B cell (primary cell): ENCODE measurements around the gene FZD10. TPM values are rescaled to one million over a fixed set of nuclear protein-coding genes. Genes with fewer than 3 reads are reported as not detected.

ENCODE experiments used
- ATAC-seq: fragments of 200-7000 bp; cut with Tn5 transposase; one replicate; pipeline ENCODE4 v1.10.0; 2021; ENCODE audit warnings: low read depth, mild to moderate bottlenecking, moderate number of reproducible peaks, moderate library complexity
- CTCF ChIA-PET: fragments of 350-600 bp; sonication (Branson Sonifier 250); formaldehyde crosslinking; loops from one replicate; lab custom pipeline; 2021; ENCODE audit warnings: antibody characterized with exemption, inconsistent platforms; lab: Charles Lee
- POLR2A ChIA-PET: fragments of 350-600 bp; sonication (Branson Sonifier 250); formaldehyde crosslinking; loops from one replicate; lab custom pipeline; 2021; ENCODE audit warnings: antibody characterized with exemption; lab: Charles Lee
- DNase-seq: peaks from one replicate; pipeline ENCODE4 v3.0.0; 2013
- H2AFZ ChIP-seq: 2 replicates; pipeline ENCODE4 v1.6.1; 2012; ENCODE audit warnings: mild to moderate bottlenecking, low read depth, low read length; ENCODE audit not compliant: insufficient read depth, poor library complexity, severe bottlenecking
- H3K27ac ChIP-seq, 2 donors: 1 replicate in 1 of 2; 2 replicates in 1 of 2; pipeline ENCODE4 v1.5.1; 2012 to 2013; ENCODE audit warnings: low read length in 2 of 2, mild to moderate bottlenecking in 2 of 2, moderate library complexity in 1 of 2
- H3K27me3 ChIP-seq, 4 experiments: fragments of 200-600 bp in 1 of 4; sonication (generic) in 1 of 4; replicated peaks in 1 of 4; 1 replicate in 2 of 4; 2 replicates in 2 of 4; pipeline versions ENCODE4 v1.6.1 to v1.7.0; 2013 to 2016; ENCODE audit warnings: low read length in 3 of 4, mild to moderate bottlenecking in 2 of 4, mixed read lengths in 1 of 4, moderate library complexity in 1 of 4; ENCODE audit not compliant: insufficient read depth in 4 of 4, control insufficient read depth in 3 of 4; ENCODE audit errors: control extremely low read depth in 1 of 4
- H3K36me3 ChIP-seq, 2 experiments: replicated peaks in 1 of 2; 1 replicate in 1 of 2; 2 replicates in 1 of 2; pipeline versions ENCODE4 v1.6.1 to v1.7.1; 2013; ENCODE audit warnings: low read length in 1 of 2; ENCODE audit not compliant: insufficient read depth in 2 of 2, control insufficient read depth in 1 of 2; ENCODE audit errors: control extremely low read depth in 1 of 2, extremely low read depth in 1 of 2
- H3K4me1 ChIP-seq, 2 donors: fragments of 200-600 bp in 1 of 2; sonication (generic) in 1 of 2; 1 replicate in 1 of 2; 2 replicates in 1 of 2; pipeline versions ENCODE4 v1.5.1 to v1.6.1; 2013 to 2017; ENCODE audit warnings: low read length in 2 of 2; ENCODE audit not compliant: control insufficient read depth in 2 of 2, insufficient read depth in 2 of 2
- H3K4me2 ChIP-seq: replicated peaks from 2 replicates; pipeline ENCODE3; 2012; ENCODE audit warnings: mild to moderate bottlenecking, low read depth, low read length; ENCODE audit not compliant: poor library complexity, severe bottlenecking
- H3K4me3 ChIP-seq, 5 experiments: fragments of 200-600 bp in 1 of 5; sonication (generic) in 1 of 5; 1 replicate in 3 of 5; 2 replicates in 2 of 5; pipeline versions ENCODE4 v1.5.1 to v1.7.0; 2011 to 2016; ENCODE audit warnings: low read length in 4 of 5, mild to moderate bottlenecking in 4 of 5, low read depth in 2 of 5, control low read depth in 1 of 5, moderate library complexity in 1 of 5; ENCODE audit not compliant: insufficient read depth in 1 of 5; ENCODE audit errors: control extremely low read depth in 1 of 5, extremely low read depth in 1 of 5
- H3K79me2 ChIP-seq: fragments of 200-600 bp; sonication (generic); one replicate; pipeline ENCODE4 v1.6.0; 2016; ENCODE audit warnings: low read length; ENCODE audit not compliant: control insufficient read depth, insufficient read depth
- H3K9ac ChIP-seq: fragments of 200-600 bp; sonication (generic); 2 replicates; pipeline ENCODE4 v1.6.1; 2017; ENCODE audit warnings: mild to moderate bottlenecking, low read length, moderate library complexity
- H3K9me3 ChIP-seq, 3 donors: one replicate each; pipeline versions ENCODE4 v1.6.1 to v1.7.1; 2013; ENCODE audit warnings: low read length in 2 of 3; ENCODE audit not compliant: control insufficient read depth in 2 of 3, insufficient read depth in 1 of 3; ENCODE audit errors: control extremely low read depth in 1 of 3
- H4K20me1 ChIP-seq: 2 replicates; pipeline ENCODE4 v1.6.0; 2012; ENCODE audit warnings: mild to moderate bottlenecking, low read length; ENCODE audit not compliant: insufficient read depth, control insufficient read depth, poor library complexity, severe bottlenecking
- H3K27ac Mint-ChIP-seq: one replicate; pipeline ENCODE4 v1.8.0; 2021; ENCODE audit warnings: mixed read lengths
- H3K27me3 Mint-ChIP-seq: one replicate; pipeline ENCODE4 v1.8.0; 2021; ENCODE audit warnings: mixed read lengths
- H3K4me1 Mint-ChIP-seq: one replicate; pipeline ENCODE4 v1.8.0; 2021; ENCODE audit warnings: mixed read lengths
- H3K4me3 Mint-ChIP-seq: one replicate; pipeline ENCODE4 v1.8.0; 2021; ENCODE audit warnings: mixed read lengths
- H3K9me3 Mint-ChIP-seq: one replicate; pipeline ENCODE4 v1.8.0; 2022; ENCODE audit warnings: mixed read lengths; ENCODE audit not compliant: insufficient read depth
- CTCF ChIP-seq: fragments of 200-600 bp; IDR thresholded peaks from one replicate; pipeline ENCODE4 v1.8.0; 2022; ENCODE audit warnings: antibody characterized with exemption, mild to moderate bottlenecking
- EZH2 ChIP-seq: IDR thresholded peaks from 2 replicates; pipeline ENCODE4 v1.6.1; 2012; ENCODE audit warnings: borderline replicate concordance, low read depth, mild to moderate bottlenecking, moderate library complexity, low read length; ENCODE audit not compliant: insufficient read depth, poor library complexity, severe bottlenecking
- WGBS: methylation state at CpG from one replicate; pipeline ENCODE4 v1.1.5; 2013; ENCODE audit warnings: missing lambda C conversion rate; ENCODE audit not compliant: insufficient coverage; 5-methylcytosine and 5-hydroxymethylcytosine counted together
- intact Hi-C: fragments of 100-400 bp; cut with micrococcal nuclease; formaldehyde crosslinking; loops from one replicate; pipeline ENCODE4 v1.10.0; 2022
- polyA plus RNA-seq: library from polyadenylated mRNA; depleted of rRNA; stranded (reverse); fragments of >200 nt; gene quantifications from 2 replicates; pipeline ENCODE4 v1.2.3, GENCODE V29; 2012
- total RNA-seq, 2 donors: library from RNA; stranded (reverse); fragments of 120-200 nt in 1 of 2; gene quantifications; 1 replicate in 1 of 2; 2 replicates in 1 of 2; pipeline versions ENCODE4 v1.2.3 to v1.2.4, GENCODE V29; 2013 to 2022

The FZD10 gene
- total and polyA plus RNA-seq, 2 donors (not counting 1 experiment from before 2014, with no cell fraction given), result not detected

DNA sequence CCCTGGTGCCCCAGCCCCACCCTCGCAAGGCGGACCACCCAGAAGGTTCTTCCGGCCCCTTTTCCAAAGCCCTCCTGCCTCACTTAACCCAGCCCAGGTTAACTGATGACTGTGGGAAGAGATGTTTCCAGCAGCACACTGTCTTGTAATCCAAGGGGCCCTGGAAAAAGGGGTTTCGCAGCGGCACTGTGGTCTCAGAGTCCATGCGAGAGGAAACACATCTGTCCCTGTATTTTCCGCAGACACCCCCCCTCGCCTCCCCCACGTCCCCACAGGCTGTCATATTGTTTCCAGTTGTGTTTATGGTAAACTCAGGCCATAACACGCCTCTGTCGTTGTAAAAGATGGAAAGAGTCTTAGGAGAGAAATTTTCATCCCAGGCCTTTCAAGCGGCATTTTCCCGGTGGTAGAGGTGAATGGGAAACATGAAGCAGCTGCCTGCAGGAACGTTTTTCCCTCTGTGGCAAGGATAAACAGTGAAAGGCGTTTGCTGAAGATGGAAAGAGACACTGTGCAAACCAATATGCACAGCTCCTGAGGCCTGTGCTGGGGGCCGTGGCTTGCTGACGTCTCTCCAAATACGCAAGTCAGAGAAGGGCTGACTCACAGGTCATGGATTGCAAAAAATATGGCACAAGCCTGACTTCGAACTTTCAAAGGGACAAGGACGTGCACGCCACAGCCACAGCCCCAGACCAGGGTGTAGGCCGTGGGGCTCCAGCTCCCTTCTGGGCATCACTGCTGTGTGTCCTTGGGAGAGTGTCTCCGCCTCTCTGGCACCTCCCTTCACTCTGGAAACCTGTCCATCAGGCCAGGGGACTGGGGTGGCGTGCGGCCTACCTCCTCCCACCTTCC is 22.5 kb upstream of the FZD10 start:
- peaks cover 3% of the 10 kb centered on the region for H3K9me3 Mint-ChIP-seq
- peaks cover 0 to 22% (median 0%) of the 10 kb centered on the region in 3 donors for H3K9me3 ChIP-seq
- CTCF ChIA-PET, result no interaction called here
- no peaks in the 10 kb centered on the region for H3K4me1 Mint-ChIP-seq
- no peaks in the 10 kb centered on the region for H4K20me1 ChIP-seq
- H2AFZ ChIP-seq, result no peak overlapping the region
- peaks cover 3% of the 10 kb centered on the region for H3K27me3 Mint-ChIP-seq
- H3K27ac ChIP-seq, result no peak overlapping the region
- no peaks in the 10 kb centered on the region for H3K4me1 ChIP-seq
- H3K4me3 Mint-ChIP-seq, result no peak overlapping the region
- no peaks in the 10 kb centered on the region for H3K36me3 ChIP-seq
- no peak for TF ChIP-seq CTCF
- TF ChIP-seq EZH2, result no peak
- ATAC-seq (no peak), DNase-seq (no peak)
- no peak overlapping the region for H3K9ac ChIP-seq
- H3K79me2 ChIP-seq, result no peaks in the 10 kb centered on the region
- H3K27me3 ChIP-seq, result peaks cover 0 to 5% (median 0%) of the 10 kb centered on the region in 4 experiments
- 70% methylated on average over 16 of the region's 25 CpGs for whole genome bisulfite sequencing
- H3K4me2 ChIP-seq, result no peak overlapping the region
- no peak overlapping the region for H3K4me3 ChIP-seq
- H3K27ac Mint-ChIP-seq, result no peak overlapping the region
- intact Hi-C loops, result no loop called here
- POLR2A ChIA-PET, result no interaction called here

DNA sequence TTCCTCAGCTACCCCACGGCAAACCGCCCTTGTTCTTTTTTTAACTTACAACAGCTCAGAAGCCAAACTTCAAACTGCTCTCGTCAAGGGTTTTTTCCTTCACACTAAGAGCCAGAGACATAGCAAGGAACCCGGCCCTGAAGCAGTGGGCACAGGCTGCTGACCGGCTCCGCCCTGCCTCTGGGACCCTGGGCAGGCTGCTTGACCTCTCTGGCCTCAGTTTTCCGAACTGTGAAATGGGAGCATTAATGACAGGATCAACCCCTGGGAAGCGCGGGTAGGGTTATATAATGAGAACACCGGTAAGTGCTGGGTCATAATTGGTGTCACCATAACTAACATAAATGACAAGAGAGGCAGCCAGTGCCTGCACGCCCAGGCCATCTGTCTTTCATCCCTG is 21.2 kb upstream of the FZD10 start:
- H3K9me3 Mint-ChIP-seq, result no peaks in the 10 kb centered on the region
- peaks cover 0 to 5% (median 0%) of the 10 kb centered on the region in 4 experiments for H3K27me3 ChIP-seq
- H3K4me1 ChIP-seq, result no peaks in the 10 kb centered on the region
- TF ChIP-seq EZH2, result no peak
- no peak for TF ChIP-seq CTCF
- no peak overlapping the region for H3K4me2 ChIP-seq
- no peak overlapping the region for H3K27ac ChIP-seq
- no peaks in the 10 kb centered on the region for H4K20me1 ChIP-seq
- peaks cover 0 to 25% (median 0%) of the 10 kb centered on the region in 3 donors for H3K9me3 ChIP-seq
- H3K4me3 Mint-ChIP-seq, result no peak overlapping the region
- no peaks in the 10 kb centered on the region for H3K36me3 ChIP-seq
- ChIA-PET POLR2A (no interaction called here), CTCF (no interaction called here)
- ATAC-seq (no peak), DNase-seq (no peak)
- H3K27me3 Mint-ChIP-seq, result peaks cover 3% of the 10 kb centered on the region
- 68% methylated on average over 5 of the region's 11 CpGs for WGBS
- no peaks in the 10 kb centered on the region for H3K4me1 Mint-ChIP-seq
- intact Hi-C loops, result no loop called here
- no peak overlapping the region for H2AFZ ChIP-seq
- no peak overlapping the region for H3K9ac ChIP-seq
- H3K27ac Mint-ChIP-seq, result no peak overlapping the region
- no peak overlapping the region for H3K4me3 ChIP-seq
- H3K79me2 ChIP-seq, result no peaks in the 10 kb centered on the region
